T-helper 9 cell (primary cell): ENCODE measurements around the gene MOBP.
A peak's percentile ranks its signal among the peaks of the same experiment; 100 is the strongest.
"Not testable (repeated sequence)": the region's sequence is repeated elsewhere in the genome, so short reads cannot be mapped to it uniquely, and the experiment has no call there.

Experiments used
- DNase-seq: peaks from one replicate; pipeline ENCODE4 v3.0.0-alpha.2; 2020
- total RNA-seq, 2 donors: gene quantifications; one replicate each; lab custom pipeline; 2026; lab: John Stamatoyannopoulos, UW

The MOBP gene
- total RNA-seq, result 0 to 0.48 reads per million in 2 donors

GRCh38 chr3:39467394-39468107 is at the start of gene MOBP:
Gene MOBP, plus strand, starts transcription at chr3:39467680. Its CDS starts 34,390 bp downstream, at chr3:39502070.
- no peak for DNase-seq

GRCh38 chr3:39418556-39419225 is 48.8 kb upstream of the MOBP start:
- DNase-seq, result not testable (repeated sequence)

GRCh38 chr3:39419742-39420315 is 47.7 kb upstream of the MOBP start:
- DNase-seq, result no peak

- no peak for DNase-seq
These were observed 46.9 kb upstream of the MOBP start for GRCh38 chr3:39420543-39420942.

GRCh38 chr3:39423436-39423970 is 44.0 kb upstream of the MOBP start:
- no peak for DNase-seq

- no peak for DNase-seq
These were observed 41.2 kb upstream of the MOBP start for GRCh38 chr3:39426312-39426711.

- no peak for DNase-seq
These were observed 40.0 kb upstream of the MOBP start for GRCh38 chr3:39427506-39427905.

- DNase-seq, result no peak
These were observed 38.7 kb upstream of the MOBP start for GRCh38 chr3:39428745-39429201.

GRCh38 chr3:39429466-39429865 is 38.0 kb upstream of the MOBP start:
- no peak for DNase-seq

GRCh38 chr3:39432342-39432741 is 35.1 kb upstream of the MOBP start:
- DNase-seq, result no peak

- DNase-seq, result no peak
These were observed 33.8 kb upstream of the MOBP start for GRCh38 chr3:39433642-39434041.

- DNase-seq, result no peak
These were observed 32.9 kb upstream of the MOBP start for GRCh38 chr3:39434574-39434973.

GRCh38 chr3:39435006-39435748 is 32.3 kb upstream of the MOBP start:
- no peak for DNase-seq

- no peak for DNase-seq
These were observed 28.6 kb upstream of the MOBP start for GRCh38 chr3:39438880-39439279.

- no peak for DNase-seq
These were observed 27.2 kb upstream of the MOBP start for GRCh38 chr3:39440316-39440715.

- no peak for DNase-seq
These were observed 23.9 kb upstream of the MOBP start for GRCh38 chr3:39443530-39443929.

GRCh38 chr3:39445927-39446326 is 21.6 kb upstream of the MOBP start:
- no peak for DNase-seq

- no peak for DNase-seq
These were observed 21.0 kb upstream of the MOBP start for GRCh38 chr3:39446444-39446843.

- peak; percentile 32 for DNase-seq
These were observed 19.6 kb upstream of the MOBP start for GRCh38 chr3:39447637-39448483.

- no peak for DNase-seq
These were observed 18.8 kb upstream of the MOBP start for GRCh38 chr3:39448506-39449233.

GRCh38 chr3:39449796-39450195 is 17.7 kb upstream of the MOBP start:
- DNase-seq, result no peak
